Neutrophil (primary cell): Measurements from ENCODE around the gene BAHCC1.

ENCODE experiments used
- H3K27ac ChIP-seq: fragments of 200-600 bp; sonication (generic); 2 replicates; pipeline ENCODE4 v1.5.1; 2016; ENCODE audit warnings: mild to moderate bottlenecking, moderate library complexity
- H3K27me3 ChIP-seq: fragments of 200-600 bp; sonication (generic); 2 replicates; pipeline ENCODE4 v1.6.0; 2016; ENCODE audit warnings: mild to moderate bottlenecking
- H3K36me3 ChIP-seq: fragments of 200-600 bp; sonication (generic); 2 replicates; pipeline ENCODE4 v1.5.1; 2017
- H3K4me1 ChIP-seq, 2 experiments: fragments of 200-600 bp in 1 of 2; sonication (generic) in 1 of 2; 1 replicate in 1 of 2; 2 replicates in 1 of 2; pipeline versions ENCODE4 v1.5.1 to v1.6.1; 2013 to 2016; ENCODE audit warnings: low read depth in 1 of 2, low read length in 1 of 2, mild to moderate bottlenecking in 1 of 2, moderate library complexity in 1 of 2; ENCODE audit not compliant: control insufficient read depth in 1 of 2, insufficient read depth in 1 of 2
- H3K4me3 ChIP-seq, 2 experiments: fragments of 200-600 bp in 1 of 2; sonication (generic) in 1 of 2; 1 replicate in 1 of 2; 2 replicates in 1 of 2; pipeline ENCODE4 v1.5.1; 2013 to 2016; ENCODE audit warnings: low read depth in 1 of 2, low read length in 1 of 2, mild to moderate bottlenecking in 1 of 2, moderate library complexity in 1 of 2
- H3K9me3 ChIP-seq: fragments of 200-600 bp; sonication (generic); 2 replicates; pipeline ENCODE4 v1.5.1; 2016
- TF ChIP-seq, protein P1 (sequence below): fragments of 200-600 bp; sonication (generic); IDR thresholded peaks from 2 replicates; pipeline ENCODE4 v1.5.1; 2016; ENCODE audit warnings: antibody characterized with exemption

The BAHCC1 gene

DNA sequence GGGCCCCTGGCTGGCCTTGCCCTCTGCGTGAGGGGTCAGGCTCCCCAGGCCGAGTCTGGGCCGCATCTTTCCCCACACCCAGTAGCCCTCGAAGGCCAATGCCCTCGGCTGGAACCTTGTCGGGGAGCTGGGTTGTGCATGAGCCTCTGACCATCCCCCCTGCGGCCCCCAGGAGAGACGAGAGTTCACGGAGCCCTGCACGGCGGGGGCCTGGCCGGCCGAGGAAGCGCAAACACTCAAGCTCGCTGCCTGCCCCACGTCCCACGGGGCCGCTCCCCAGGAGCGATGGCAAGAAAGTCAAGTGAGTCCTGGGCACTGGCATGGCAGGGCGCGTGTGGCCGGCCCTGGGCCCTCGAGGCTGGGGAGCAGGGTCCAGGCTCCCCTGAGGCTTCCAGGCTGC, 57.3 kb downstream of the BAHCC1 start:
- TF ChIP-seq, protein P1, sequence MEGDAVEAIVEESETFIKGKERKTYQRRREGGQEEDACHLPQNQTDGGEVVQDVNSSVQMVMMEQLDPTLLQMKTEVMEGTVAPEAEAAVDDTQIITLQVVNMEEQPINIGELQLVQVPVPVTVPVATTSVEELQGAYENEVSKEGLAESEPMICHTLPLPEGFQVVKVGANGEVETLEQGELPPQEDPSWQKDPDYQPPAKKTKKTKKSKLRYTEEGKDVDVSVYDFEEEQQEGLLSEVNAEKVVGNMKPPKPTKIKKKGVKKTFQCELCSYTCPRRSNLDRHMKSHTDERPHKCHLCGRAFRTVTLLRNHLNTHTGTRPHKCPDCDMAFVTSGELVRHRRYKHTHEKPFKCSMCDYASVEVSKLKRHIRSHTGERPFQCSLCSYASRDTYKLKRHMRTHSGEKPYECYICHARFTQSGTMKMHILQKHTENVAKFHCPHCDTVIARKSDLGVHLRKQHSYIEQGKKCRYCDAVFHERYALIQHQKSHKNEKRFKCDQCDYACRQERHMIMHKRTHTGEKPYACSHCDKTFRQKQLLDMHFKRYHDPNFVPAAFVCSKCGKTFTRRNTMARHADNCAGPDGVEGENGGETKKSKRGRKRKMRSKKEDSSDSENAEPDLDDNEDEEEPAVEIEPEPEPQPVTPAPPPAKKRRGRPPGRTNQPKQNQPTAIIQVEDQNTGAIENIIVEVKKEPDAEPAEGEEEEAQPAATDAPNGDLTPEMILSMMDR = no peak
- Histone ChIP-seq H3K27me3 (no peaks in the 10 kb centered on the region), H3K4me1 (peaks cover 44 to 57% of the 10 kb centered on the region in 2 experiments), H3K36me3 (no peaks in the 10 kb centered on the region), H3K27ac (no peak overlapping the region), H3K9me3 (no peaks in the 10 kb centered on the region), H3K4me3 (no peak overlapping the region)

DNA sequence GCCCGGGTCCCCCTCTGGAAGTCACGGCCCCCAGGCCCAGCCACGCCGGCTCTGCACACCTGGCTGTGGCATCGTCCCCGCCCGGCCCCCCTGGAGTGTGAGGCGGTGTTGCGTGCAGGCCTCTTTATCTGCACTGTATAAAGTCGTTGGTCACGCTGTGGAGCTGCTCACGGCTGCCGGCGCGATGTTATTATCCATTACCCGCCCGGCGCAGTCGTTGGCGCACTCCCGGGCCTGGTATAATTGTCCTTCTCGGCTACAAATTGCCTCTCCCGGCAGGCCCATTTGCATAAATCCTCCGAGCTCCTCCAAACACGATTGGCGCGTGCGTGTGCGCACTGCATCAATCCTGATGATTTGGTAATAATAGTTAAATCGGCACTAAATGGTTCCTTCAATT, 57.8 kb downstream of the BAHCC1 start:
- H3K9me3 ChIP-seq = no peaks in the 10 kb centered on the region
- no peaks in the 10 kb centered on the region for H3K27me3 ChIP-seq
- no peaks in the 10 kb centered on the region for H3K36me3 ChIP-seq
- no peak overlapping the region for H3K27ac ChIP-seq
- H3K4me3 ChIP-seq = no peak overlapping the region
- TF ChIP-seq, protein P1 = no peak
- H3K4me1 ChIP-seq = peaks cover 44 to 57% of the 10 kb centered on the region in 2 experiments

DNA sequence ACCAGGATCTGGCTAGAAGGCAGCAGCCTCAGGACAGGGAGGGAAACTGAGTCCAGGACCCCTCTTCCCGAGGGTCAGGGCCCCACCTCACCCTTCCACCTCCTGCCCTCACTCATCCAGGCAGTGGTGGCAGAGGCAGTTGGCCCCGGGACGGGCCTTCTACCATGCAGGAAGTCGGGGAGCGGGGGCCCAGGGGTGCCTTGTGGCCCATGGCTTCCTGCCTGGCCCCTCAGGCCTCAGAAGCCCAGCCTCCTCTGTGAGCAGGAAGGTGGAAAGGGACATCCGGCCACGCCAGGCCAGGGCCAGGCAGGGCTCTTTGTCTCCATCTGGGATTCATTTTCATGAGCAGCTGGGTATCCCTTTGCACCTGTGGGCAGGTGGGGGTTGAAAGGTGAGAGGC, 58.5 kb downstream of the BAHCC1 start:
- no peaks in the 10 kb centered on the region for H3K27me3 ChIP-seq

DNA sequence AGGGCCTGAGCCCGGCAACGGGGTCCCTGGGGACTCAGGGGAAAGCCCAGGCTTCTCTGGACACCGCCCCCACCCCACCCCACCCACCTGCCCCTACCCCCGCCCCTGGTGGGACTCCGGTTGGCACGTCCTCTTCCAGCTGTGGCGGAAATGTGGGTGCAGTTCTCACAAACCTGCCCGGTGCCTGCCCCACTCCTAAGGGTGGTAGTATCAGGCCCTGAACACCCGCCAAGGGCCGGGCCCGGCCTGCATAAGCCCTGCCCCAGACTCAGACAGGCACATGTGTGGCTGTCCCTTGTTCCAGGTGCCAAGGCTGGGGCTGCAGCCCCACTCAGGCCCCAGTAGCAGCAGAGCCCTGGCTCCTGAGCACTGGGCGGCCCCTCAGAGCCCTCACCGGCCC, 59.2 kb downstream of the BAHCC1 start:
- no peak overlapping the region for H3K4me3 ChIP-seq
- peaks cover 38 to 51% of the 10 kb centered on the region in 2 experiments for H3K4me1 ChIP-seq
- H3K36me3 ChIP-seq = no peaks in the 10 kb centered on the region
- H3K9me3 ChIP-seq = no peaks in the 10 kb centered on the region
- TF ChIP-seq, protein P1 = no peak
- H3K27me3 ChIP-seq = no peaks in the 10 kb centered on the region
- no peak overlapping the region for H3K27ac ChIP-seq

More for the DNA sequence above, 58.5 kb downstream of the BAHCC1 start:
- TF ChIP-seq, protein P1 = no peak
- Histone ChIP-seq H3K36me3 (no peaks in the 10 kb centered on the region), H3K4me1 (peaks cover 44 to 55% of the 10 kb centered on the region in 2 experiments), H3K27ac (no peak overlapping the region), H3K4me3 (no peak overlapping the region), H3K9me3 (no peaks in the 10 kb centered on the region)

DNA sequence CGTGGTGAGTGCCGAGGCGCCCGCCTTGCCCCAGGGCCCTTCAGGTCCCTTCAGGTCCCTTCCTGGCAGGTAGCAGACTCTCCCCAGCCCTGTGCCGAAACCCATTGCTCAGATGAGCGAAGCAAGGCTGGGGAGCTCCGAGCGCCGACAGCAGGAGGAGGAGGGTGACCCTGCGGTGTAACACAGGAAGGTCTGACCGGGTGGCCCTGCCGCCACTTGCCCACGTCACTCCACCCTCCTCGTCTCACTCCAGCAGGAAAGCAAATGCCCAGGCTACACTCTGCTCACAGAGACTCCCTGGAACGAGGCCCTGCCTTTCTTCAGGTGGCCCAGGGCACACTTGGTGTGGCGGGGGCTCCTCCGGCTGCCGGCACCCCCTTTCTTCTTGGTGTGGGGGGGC, 60.1 kb downstream of the BAHCC1 start:
- Histone ChIP-seq H3K4me1 (peaks cover 45 to 55% of the 10 kb centered on the region in 2 experiments), H3K9me3 (no peaks in the 10 kb centered on the region), H3K4me3 (no peak overlapping the region), H3K27me3 (no peaks in the 10 kb centered on the region), H3K27ac (no peak overlapping the region), H3K36me3 (no peaks in the 10 kb centered on the region)
- TF ChIP-seq, protein P1 = no peak

DNA sequence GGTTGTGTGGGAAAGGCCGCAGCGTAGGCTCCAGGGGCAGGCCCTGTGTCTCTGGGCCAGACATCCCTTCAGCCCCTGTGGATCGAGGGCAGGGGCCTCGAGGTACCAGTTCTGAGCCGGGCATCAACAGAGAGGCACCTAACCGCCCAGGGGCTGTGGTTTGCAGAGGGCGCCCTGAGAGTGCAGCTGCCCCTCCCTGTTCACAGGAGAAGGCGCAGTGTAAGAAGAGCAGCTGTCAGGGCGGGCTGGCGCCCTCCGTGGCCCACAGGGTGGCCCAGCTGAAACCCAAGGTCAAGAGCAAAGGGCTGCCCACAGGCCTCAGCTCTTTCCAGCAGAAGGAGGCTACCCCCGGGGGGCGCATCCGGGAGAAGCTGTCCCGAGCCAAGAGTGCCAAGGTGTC, 60.8 kb downstream of the BAHCC1 start:
- TF ChIP-seq, protein P1 = no peak
- Histone ChIP-seq H3K36me3 (no peaks in the 10 kb centered on the region), H3K9me3 (no peaks in the 10 kb centered on the region), H3K27me3 (no peaks in the 10 kb centered on the region), H3K4me1 (peaks cover 52 to 62% of the 10 kb centered on the region in 2 experiments), H3K27ac (no peak overlapping the region), H3K4me3 (no peak overlapping the region)
